Mesodermal cell (in vitro differentiated cells): Measurements from ENCODE around the gene PPRC1.

Source experiments
- H3K27ac ChIP-seq: 2 replicates; pipeline ENCODE4 v1.7.0; 2013; ENCODE audit warnings: mild to moderate bottlenecking, low read depth, low read length, moderate library complexity; ENCODE audit not compliant: severe bottlenecking
- H3K36me3 ChIP-seq: 2 replicates; pipeline ENCODE4 v1.7.1; 2013; ENCODE audit warnings: mild to moderate bottlenecking, low read length, moderate library complexity; ENCODE audit not compliant: control insufficient read depth, insufficient read depth
- H3K4me1 ChIP-seq: one replicate; pipeline ENCODE4 v1.7.1; 2013; ENCODE audit warnings: mild to moderate bottlenecking, low read length; ENCODE audit not compliant: insufficient read depth, control insufficient read depth, poor library complexity, severe bottlenecking
- H3K4me3 ChIP-seq: 2 replicates; pipeline ENCODE4 v1.7.0; 2013; ENCODE audit warnings: low read length, control low read depth, mild to moderate bottlenecking; ENCODE audit not compliant: insufficient read depth, poor library complexity, severe bottlenecking; ENCODE audit errors: extremely low read depth
- H3K9me3 ChIP-seq: 2 replicates; pipeline ENCODE4 v1.7.1; 2013; ENCODE audit warnings: mild to moderate bottlenecking, low read length, moderate library complexity; ENCODE audit not compliant: control insufficient read depth
- WGBS, 2 experiments: methylation state at CpG; one replicate each; pipeline ENCODE4 v1.1.5; 2013; ENCODE audit warnings: missing lambda C conversion rate in 2 of 2; ENCODE audit not compliant: insufficient coverage in 2 of 2; 5-methylcytosine and 5-hydroxymethylcytosine counted together

PPRC1 gene

DNA sequence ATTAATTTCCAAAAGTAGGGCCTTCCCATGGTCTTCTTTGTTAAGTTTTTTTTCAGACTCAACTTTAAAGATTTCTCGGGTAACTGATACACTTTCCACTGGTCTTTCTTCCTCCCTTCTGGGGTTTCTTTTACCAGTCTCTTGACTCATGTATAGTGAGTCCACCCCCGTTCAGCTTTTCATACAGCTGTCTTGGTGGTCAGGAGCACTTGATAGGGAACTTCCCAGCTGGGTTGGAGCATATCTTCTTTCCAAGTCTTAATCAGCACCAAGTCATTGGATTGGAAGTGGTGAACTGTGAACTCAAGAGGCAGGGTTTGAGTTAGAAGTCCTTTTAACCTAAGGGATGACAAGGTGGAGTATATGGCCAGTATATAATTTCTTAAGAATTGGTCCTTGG is 64.1 kb downstream of the PPRC1 start:
- Histone ChIP-seq H3K4me1 (no peaks in the 10 kb centered on the region), H3K9me3 (peaks cover 8% of the 10 kb centered on the region), H3K27ac (no peak overlapping the region), H3K36me3 (no peaks in the 10 kb centered on the region), H3K4me3 (no peak overlapping the region)
- 88 to 100% methylated on average over 1 of the region's 2 CpGs for WGBS, 2 experiments

DNA sequence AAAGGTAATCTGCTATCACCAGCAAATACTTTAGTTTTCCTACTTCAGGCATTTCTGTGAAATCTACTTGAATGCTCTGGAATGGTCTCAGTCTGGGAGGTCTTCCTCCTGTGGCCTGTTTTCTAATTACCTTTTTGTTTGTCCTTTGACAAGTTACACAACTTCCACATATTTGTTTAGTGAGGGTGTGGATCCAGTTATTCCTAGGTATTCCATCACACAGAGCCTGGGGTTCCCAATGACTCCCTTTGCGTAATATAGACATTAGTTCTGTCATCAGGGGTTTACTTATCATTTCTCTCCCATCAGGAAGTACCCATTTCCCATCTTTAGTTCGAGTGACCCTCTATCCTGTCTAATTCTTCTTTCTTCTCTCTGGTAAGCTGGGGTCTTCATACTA is 65.2 kb downstream of the PPRC1 start:
- WGBS, 2 experiments: 0 to 100% methylated on average over 1 of the region's 2 CpGs
- Histone ChIP-seq H3K4me1 (no peaks in the 10 kb centered on the region), H3K36me3 (no peaks in the 10 kb centered on the region), H3K27ac (no peak overlapping the region), H3K4me3 (no peak overlapping the region), H3K9me3 (peaks cover 3% of the 10 kb centered on the region)
